ENCODE measurements around the gene PLCZ1.
"Not testable (repeated sequence)": the region's sequence is repeated elsewhere in the genome, so short reads cannot be mapped to it uniquely, and the experiment has no call there.

The PLCZ1 gene

GRCh38 chr12:18723752-18724151, 14.1 kb downstream of the PLCZ1 start:
- Mint-ChIP-seq H3K4me1 (ENCODE audit: low read depth) (no peaks in the 10 kb centered on the region), H3K4me3 (no peak overlapping the region), H3K27me3 (ENCODE audit: low read depth) (no peaks in the 10 kb centered on the region), H3K36me3 (ENCODE audit: low read depth) (no peaks in the 10 kb centered on the region), H3K27ac (no peak overlapping the region), H3K9me3 (peaks cover 14% of the 10 kb centered on the region)
- no peak for DNase-seq (ENCODE audit: low spot score)

- H3K27ac Mint-ChIP-seq = no peak overlapping the region
- H3K27me3 Mint-ChIP-seq (ENCODE audit: low read depth) = no peaks in the 10 kb centered on the region
- H3K4me1 Mint-ChIP-seq (ENCODE audit: low read depth) = no peaks in the 10 kb centered on the region
These were observed 16.4 kb downstream of the PLCZ1 start for GRCh38 chr12:18721452-18721851.

GRCh38 chr12:18720690-18721089, 17.1 kb downstream of the PLCZ1 start:
- no peaks in the 10 kb centered on the region for H3K27me3 Mint-ChIP-seq (ENCODE audit: low read depth)
- H3K4me1 Mint-ChIP-seq (ENCODE audit: low read depth) = no peaks in the 10 kb centered on the region
- no peak overlapping the region for H3K4me3 Mint-ChIP-seq
- H3K9me3 Mint-ChIP-seq = peaks cover 10% of the 10 kb centered on the region
- H3K27ac Mint-ChIP-seq = no peak overlapping the region
- H3K36me3 Mint-ChIP-seq (ENCODE audit: low read depth) = no peaks in the 10 kb centered on the region
- DNase-seq (ENCODE audit: low spot score) = no peak

More at GRCh38 chr12:18721452-18721851, 16.4 kb downstream of the PLCZ1 start:
- no peak for DNase-seq (ENCODE audit: low spot score)
- peaks cover 10% of the 10 kb centered on the region for H3K9me3 Mint-ChIP-seq
- no peaks in the 10 kb centered on the region for H3K36me3 Mint-ChIP-seq (ENCODE audit: low read depth)
- no peak overlapping the region for H3K4me3 Mint-ChIP-seq

- Mint-ChIP-seq H3K4me3 (no peak overlapping the region), H3K27me3 (ENCODE audit: low read depth) (no peaks in the 10 kb centered on the region), H3K27ac (no peak overlapping the region), H3K9me3 (peaks cover 9% of the 10 kb centered on the region), H3K36me3 (ENCODE audit: low read depth) (no peaks in the 10 kb centered on the region), H3K4me1 (ENCODE audit: low read depth) (no peaks in the 10 kb centered on the region)
- DNase-seq (ENCODE audit: low spot score) = no peak
These were observed 17.8 kb downstream of the PLCZ1 start for GRCh38 chr12:18719922-18720510.

GRCh38 chr12:18718462-18718861, 19.4 kb downstream of the PLCZ1 start:
- no peak for DNase-seq (ENCODE audit: low spot score)
- Mint-ChIP-seq H3K27ac (no peak overlapping the region), H3K27me3 (ENCODE audit: low read depth) (no peaks in the 10 kb centered on the region), H3K36me3 (ENCODE audit: low read depth) (no peaks in the 10 kb centered on the region), H3K4me3 (no peak overlapping the region), H3K4me1 (ENCODE audit: low read depth) (no peaks in the 10 kb centered on the region), H3K9me3 (no peaks in the 10 kb centered on the region)

- no peak overlapping the region for H3K4me3 Mint-ChIP-seq
- H3K27me3 Mint-ChIP-seq (ENCODE audit: low read depth) = no peaks in the 10 kb centered on the region
- no peak overlapping the region for H3K27ac Mint-ChIP-seq
- H3K4me1 Mint-ChIP-seq (ENCODE audit: low read depth) = no peaks in the 10 kb centered on the region
- no peaks in the 10 kb centered on the region for H3K9me3 Mint-ChIP-seq
- no peaks in the 10 kb centered on the region for H3K36me3 Mint-ChIP-seq (ENCODE audit: low read depth)
- DNase-seq (ENCODE audit: low spot score) = no peak
These were observed 21.6 kb downstream of the PLCZ1 start for GRCh38 chr12:18716236-18716635.

GRCh38 chr12:18706798-18707197, 31.0 kb downstream of the PLCZ1 start:
- Mint-ChIP-seq H3K4me1 (ENCODE audit: low read depth) (no peaks in the 10 kb centered on the region), H3K27ac (no peak overlapping the region), H3K27me3 (ENCODE audit: low read depth) (no peaks in the 10 kb centered on the region), H3K36me3 (ENCODE audit: low read depth) (no peaks in the 10 kb centered on the region), H3K4me3 (no peak overlapping the region), H3K9me3 (peaks cover 26% of the 10 kb centered on the region)
- no peak for DNase-seq (ENCODE audit: low spot score)

- Mint-ChIP-seq H3K36me3 (ENCODE audit: low read depth) (no peaks in the 10 kb centered on the region), H3K27me3 (ENCODE audit: low read depth) (no peaks in the 10 kb centered on the region), H3K4me1 (ENCODE audit: low read depth) (no peaks in the 10 kb centered on the region), H3K4me3 (no peak overlapping the region), H3K27ac (no peak overlapping the region), H3K9me3 (peaks cover 13% of the 10 kb centered on the region)
- no peak for DNase-seq (ENCODE audit: low spot score)
These were observed 33.9 kb downstream of the PLCZ1 start for GRCh38 chr12:18703911-18704310.

- peaks cover 13% of the 10 kb centered on the region for H3K9me3 Mint-ChIP-seq
- no peaks in the 10 kb centered on the region for H3K36me3 Mint-ChIP-seq (ENCODE audit: low read depth)
- H3K27ac Mint-ChIP-seq = no peak overlapping the region
- no peak overlapping the region for H3K4me3 Mint-ChIP-seq
- no peaks in the 10 kb centered on the region for H3K27me3 Mint-ChIP-seq (ENCODE audit: low read depth)
- H3K4me1 Mint-ChIP-seq (ENCODE audit: low read depth) = no peaks in the 10 kb centered on the region
- DNase-seq (ENCODE audit: low spot score) = no peak
These were observed 34.5 kb downstream of the PLCZ1 start for GRCh38 chr12:18703321-18703720.

- Mint-ChIP-seq H3K36me3 (ENCODE audit: low read depth) (no peaks in the 10 kb centered on the region), H3K27ac (no peak overlapping the region)
- DNase-seq (ENCODE audit: low spot score) = no peak
These were observed 37.5 kb downstream of the PLCZ1 start for GRCh38 chr12:18700271-18700670.

GRCh38 chr12:18696971-18697602, 40.7 kb downstream of the PLCZ1 start:
- Mint-ChIP-seq H3K4me3 (no peak overlapping the region), H3K27me3 (ENCODE audit: low read depth) (no peaks in the 10 kb centered on the region), H3K9me3 (peaks cover 13% of the 10 kb centered on the region), H3K27ac (no peak overlapping the region), H3K36me3 (ENCODE audit: low read depth) (no peaks in the 10 kb centered on the region), H3K4me1 (ENCODE audit: low read depth) (no peaks in the 10 kb centered on the region)
- DNase-seq (ENCODE audit: low spot score) = no peak

More at GRCh38 chr12:18700271-18700670, 37.5 kb downstream of the PLCZ1 start:
- Mint-ChIP-seq H3K9me3 (peaks cover 13% of the 10 kb centered on the region), H3K4me3 (no peak overlapping the region), H3K4me1 (ENCODE audit: low read depth) (no peaks in the 10 kb centered on the region), H3K27me3 (ENCODE audit: low read depth) (no peaks in the 10 kb centered on the region)

- not testable (repeated sequence) for H3K4me1 Mint-ChIP-seq (ENCODE audit: low read depth); H3K36me3 Mint-ChIP-seq (ENCODE audit: low read depth); DNase-seq (ENCODE audit: low spot score); H3K27ac Mint-ChIP-seq; H3K4me3 Mint-ChIP-seq; H3K27me3 Mint-ChIP-seq (ENCODE audit: low read depth)
- peaks cover 24% of the 10 kb centered on the region for H3K9me3 Mint-ChIP-seq
These were observed 43.8 kb downstream of the PLCZ1 start for GRCh38 chr12:18693986-18694385.

GRCh38 chr12:18690653-18691052, 47.2 kb downstream of the PLCZ1 start:
- Mint-ChIP-seq H3K4me1 (ENCODE audit: low read depth) (no peaks in the 10 kb centered on the region), H3K27ac (no peak overlapping the region), H3K27me3 (ENCODE audit: low read depth) (no peaks in the 10 kb centered on the region), H3K36me3 (ENCODE audit: low read depth) (no peaks in the 10 kb centered on the region), H3K9me3 (peaks cover 24% of the 10 kb centered on the region), H3K4me3 (no peak overlapping the region)
- no peak for DNase-seq (ENCODE audit: low spot score)

- no peak for DNase-seq (ENCODE audit: low spot score)
- Mint-ChIP-seq H3K27me3 (ENCODE audit: low read depth) (no peaks in the 10 kb centered on the region), H3K36me3 (ENCODE audit: low read depth) (no peaks in the 10 kb centered on the region), H3K9me3 (peaks cover 24% of the 10 kb centered on the region), H3K4me1 (ENCODE audit: low read depth) (no peaks in the 10 kb centered on the region), H3K27ac (no peak overlapping the region), H3K4me3 (no peak overlapping the region)
These were observed 48.0 kb downstream of the PLCZ1 start for GRCh38 chr12:18689771-18690170.

GRCh38 chr12:18684430-18684829, 53.4 kb downstream of the PLCZ1 start:
- H3K9me3 Mint-ChIP-seq = peaks cover 6% of the 10 kb centered on the region
- H3K36me3 Mint-ChIP-seq (ENCODE audit: low read depth) = no peaks in the 10 kb centered on the region
- no peak for DNase-seq (ENCODE audit: low spot score)
- H3K4me3 Mint-ChIP-seq = no peak overlapping the region
- no peaks in the 10 kb centered on the region for H3K27me3 Mint-ChIP-seq (ENCODE audit: low read depth)
- no peaks in the 10 kb centered on the region for H3K4me1 Mint-ChIP-seq (ENCODE audit: low read depth)
- H3K27ac Mint-ChIP-seq = no peak overlapping the region

Data from T-helper 2 cell treated with Interferon-gamma antibody and Interleukin-4, amounts not matched to agents 5 μg/mL and 100 μg/mL, for 36 hours (primary cell).